NCI-H2029 (cell line): ENCODE measurements around the gene ODAPH.

Experiments used
- DNase-seq: peaks from one replicate; lab custom pipeline; 2025; lab: John Stamatoyannopoulos, UW

The ODAPH gene

GRCh38 chr4:75544870-75545269 lies 11.0 kb upstream of the ODAPH start:
- no peak for DNase-seq

GRCh38 chr4:75545526-75545925 lies 10.3 kb upstream of the ODAPH start:
- DNase-seq, result no peak

GRCh38 chr4:75547647-75548387 lies 8.0 kb upstream of the ODAPH start:
- peak; percentile 6 for DNase-seq

- DNase-seq, result no peak
Measured at GRCh38 chr4:75549019-75549418, 6.8 kb upstream of the ODAPH start.

- no peak for DNase-seq
Measured at GRCh38 chr4:75552452-75552851, 3.4 kb upstream of the ODAPH start.

- DNase-seq, result no peak
Measured at GRCh38 chr4:75557696-75558095, 1.8 kb downstream of the ODAPH start.

- DNase-seq, result no peak
Measured at GRCh38 chr4:75561789-75562188, 5.9 kb downstream of the ODAPH start.

GRCh38 chr4:75564023-75564422 lies 8.2 kb downstream of the ODAPH start:
- no peak for DNase-seq

GRCh38 chr4:75565481-75565880 lies 9.6 kb downstream of the ODAPH start:
- no peak for DNase-seq

- DNase-seq, result no peak
Measured at GRCh38 chr4:75566911-75567310, 11.0 kb downstream of the ODAPH start.

- no peak for DNase-seq
Measured at GRCh38 chr4:75567725-75568124, 11.9 kb downstream of the ODAPH start.

- no peak for DNase-seq
Measured at GRCh38 chr4:75584067-75584466, 28.2 kb downstream of the ODAPH start.

- DNase-seq, result no peak
Measured at GRCh38 chr4:75593393-75593792, 37.5 kb downstream of the ODAPH start.

- DNase-seq, result no peak
Measured at GRCh38 chr4:75596061-75596460, 40.2 kb downstream of the ODAPH start.

- DNase-seq, result no peak
Measured at GRCh38 chr4:75598390-75598789, 42.5 kb downstream of the ODAPH start.

GRCh38 chr4:75599647-75600046 lies 43.8 kb downstream of the ODAPH start:
- DNase-seq, result no peak

- DNase-seq, result no peak
Measured at GRCh38 chr4:75605928-75606327, 50.1 kb downstream of the ODAPH start.

GRCh38 chr4:75612306-75612705 lies 56.4 kb downstream of the ODAPH start:
- no peak for DNase-seq
